B cell (primary cell): ENCODE measurements around the gene OXTR. TPM values are rescaled to one million over a fixed set of nuclear protein-coding genes. Genes with fewer than 3 reads are reported as not detected.

Experiments used
- ATAC-seq: fragments of 200-7000 bp; cut with Tn5 transposase; one replicate; pipeline ENCODE4 v1.10.0; 2021; ENCODE audit warnings: low read depth, mild to moderate bottlenecking, moderate number of reproducible peaks, moderate library complexity
- CTCF ChIA-PET: fragments of 350-600 bp; sonication (Branson Sonifier 250); formaldehyde crosslinking; loops from one replicate; lab custom pipeline; 2021; ENCODE audit warnings: antibody characterized with exemption, inconsistent platforms; lab: Charles Lee
- POLR2A ChIA-PET: fragments of 350-600 bp; sonication (Branson Sonifier 250); formaldehyde crosslinking; loops from one replicate; lab custom pipeline; 2021; ENCODE audit warnings: antibody characterized with exemption; lab: Charles Lee
- DNase-seq: peaks from one replicate; pipeline ENCODE4 v3.0.0; 2013
- H2AFZ ChIP-seq: 2 replicates; pipeline ENCODE4 v1.6.1; 2012; ENCODE audit warnings: mild to moderate bottlenecking, low read depth, low read length; ENCODE audit not compliant: insufficient read depth, poor library complexity, severe bottlenecking
- H3K27ac ChIP-seq, 2 donors: 1 replicate in 1 of 2; 2 replicates in 1 of 2; pipeline ENCODE4 v1.5.1; 2012 to 2013; ENCODE audit warnings: low read length in 2 of 2, mild to moderate bottlenecking in 2 of 2, moderate library complexity in 1 of 2
- H3K27me3 ChIP-seq, 4 experiments: fragments of 200-600 bp in 1 of 4; sonication (generic) in 1 of 4; replicated peaks in 1 of 4; 1 replicate in 2 of 4; 2 replicates in 2 of 4; pipeline versions ENCODE4 v1.6.1 to v1.7.0; 2013 to 2016; ENCODE audit warnings: low read length in 3 of 4, mild to moderate bottlenecking in 2 of 4, mixed read lengths in 1 of 4, moderate library complexity in 1 of 4; ENCODE audit not compliant: insufficient read depth in 4 of 4, control insufficient read depth in 3 of 4; ENCODE audit errors: control extremely low read depth in 1 of 4
- H3K36me3 ChIP-seq, 2 experiments: replicated peaks in 1 of 2; 1 replicate in 1 of 2; 2 replicates in 1 of 2; pipeline versions ENCODE4 v1.6.1 to v1.7.1; 2013; ENCODE audit warnings: low read length in 1 of 2; ENCODE audit not compliant: insufficient read depth in 2 of 2, control insufficient read depth in 1 of 2; ENCODE audit errors: control extremely low read depth in 1 of 2, extremely low read depth in 1 of 2
- H3K4me1 ChIP-seq, 2 donors: fragments of 200-600 bp in 1 of 2; sonication (generic) in 1 of 2; 1 replicate in 1 of 2; 2 replicates in 1 of 2; pipeline versions ENCODE4 v1.5.1 to v1.6.1; 2013 to 2017; ENCODE audit warnings: low read length in 2 of 2; ENCODE audit not compliant: control insufficient read depth in 2 of 2, insufficient read depth in 2 of 2
- H3K4me2 ChIP-seq: replicated peaks from 2 replicates; pipeline ENCODE3; 2012; ENCODE audit warnings: mild to moderate bottlenecking, low read depth, low read length; ENCODE audit not compliant: poor library complexity, severe bottlenecking
- H3K4me3 ChIP-seq, 5 experiments: fragments of 200-600 bp in 1 of 5; sonication (generic) in 1 of 5; 1 replicate in 3 of 5; 2 replicates in 2 of 5; pipeline versions ENCODE4 v1.5.1 to v1.7.0; 2011 to 2016; ENCODE audit warnings: low read length in 4 of 5, mild to moderate bottlenecking in 4 of 5, low read depth in 2 of 5, control low read depth in 1 of 5, moderate library complexity in 1 of 5; ENCODE audit not compliant: insufficient read depth in 1 of 5; ENCODE audit errors: control extremely low read depth in 1 of 5, extremely low read depth in 1 of 5
- H3K79me2 ChIP-seq: fragments of 200-600 bp; sonication (generic); one replicate; pipeline ENCODE4 v1.6.0; 2016; ENCODE audit warnings: low read length; ENCODE audit not compliant: control insufficient read depth, insufficient read depth
- H3K9ac ChIP-seq: fragments of 200-600 bp; sonication (generic); 2 replicates; pipeline ENCODE4 v1.6.1; 2017; ENCODE audit warnings: mild to moderate bottlenecking, low read length, moderate library complexity
- H3K9me3 ChIP-seq, 3 donors: one replicate each; pipeline versions ENCODE4 v1.6.1 to v1.7.1; 2013; ENCODE audit warnings: low read length in 2 of 3; ENCODE audit not compliant: control insufficient read depth in 2 of 3, insufficient read depth in 1 of 3; ENCODE audit errors: control extremely low read depth in 1 of 3
- H4K20me1 ChIP-seq: 2 replicates; pipeline ENCODE4 v1.6.0; 2012; ENCODE audit warnings: mild to moderate bottlenecking, low read length; ENCODE audit not compliant: insufficient read depth, control insufficient read depth, poor library complexity, severe bottlenecking
- H3K27ac Mint-ChIP-seq: one replicate; pipeline ENCODE4 v1.8.0; 2021; ENCODE audit warnings: mixed read lengths
- H3K27me3 Mint-ChIP-seq: one replicate; pipeline ENCODE4 v1.8.0; 2021; ENCODE audit warnings: mixed read lengths
- H3K4me1 Mint-ChIP-seq: one replicate; pipeline ENCODE4 v1.8.0; 2021; ENCODE audit warnings: mixed read lengths
- H3K4me3 Mint-ChIP-seq: one replicate; pipeline ENCODE4 v1.8.0; 2021; ENCODE audit warnings: mixed read lengths
- H3K9me3 Mint-ChIP-seq: one replicate; pipeline ENCODE4 v1.8.0; 2022; ENCODE audit warnings: mixed read lengths; ENCODE audit not compliant: insufficient read depth
- EZH2 ChIP-seq: IDR thresholded peaks from 2 replicates; pipeline ENCODE4 v1.6.1; 2012; ENCODE audit warnings: borderline replicate concordance, low read depth, mild to moderate bottlenecking, moderate library complexity, low read length; ENCODE audit not compliant: insufficient read depth, poor library complexity, severe bottlenecking
- WGBS: methylation state at CpG from one replicate; pipeline ENCODE4 v1.1.5; 2013; ENCODE audit warnings: missing lambda C conversion rate; ENCODE audit not compliant: insufficient coverage; 5-methylcytosine and 5-hydroxymethylcytosine counted together
- intact Hi-C: fragments of 100-400 bp; cut with micrococcal nuclease; formaldehyde crosslinking; loops from one replicate; pipeline ENCODE4 v1.10.0; 2022
- polyA plus RNA-seq: library from polyadenylated mRNA; depleted of rRNA; stranded (reverse); fragments of >200 nt; gene quantifications from 2 replicates; pipeline ENCODE4 v1.2.3, GENCODE V29; 2012
- total RNA-seq, 2 donors: library from RNA; stranded (reverse); fragments of 120-200 nt in 1 of 2; gene quantifications; 1 replicate in 1 of 2; 2 replicates in 1 of 2; pipeline versions ENCODE4 v1.2.3 to v1.2.4, GENCODE V29; 2013 to 2022
- TF ChIP-seq, protein P1 (sequence below): fragments of 200-600 bp; IDR thresholded peaks from one replicate; pipeline ENCODE4 v1.8.0; 2022; ENCODE audit warnings: antibody characterized with exemption, mild to moderate bottlenecking

OXTR gene
- total and polyA plus RNA-seq, 2 donors (not counting 1 experiment from before 2014, with no cell fraction given): 0.13 to 0.17 TPM

DNA sequence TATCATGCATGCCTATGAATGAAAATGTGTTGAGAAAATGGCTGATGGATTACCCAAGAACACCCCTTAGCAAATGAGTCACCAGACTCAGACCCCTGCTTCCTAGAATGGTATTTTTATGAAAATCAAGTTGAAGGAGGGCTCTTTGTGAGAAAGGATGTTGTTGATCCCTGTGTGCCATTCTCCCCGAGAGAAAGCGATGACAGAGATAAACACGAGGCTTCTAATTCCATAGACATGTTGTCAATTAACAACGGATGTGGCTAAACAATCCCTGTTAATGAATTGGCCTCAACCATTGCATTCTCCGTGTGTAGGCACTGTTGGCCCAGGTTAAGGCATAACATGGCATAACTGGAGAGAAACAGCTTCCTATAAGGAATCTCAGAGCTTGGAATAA lies 5.8 kb upstream of the OXTR start:
- Histone ChIP-seq H3K36me3 (no peaks in the 10 kb centered on the region), H3K27me3 (peaks cover 0 to 12% (median 0%) of the 10 kb centered on the region in 4 experiments), H3K9ac (no peak overlapping the region), H4K20me1 (no peaks in the 10 kb centered on the region), H2AFZ (no peak overlapping the region), H3K4me2 (no peak overlapping the region), H3K79me2 (no peaks in the 10 kb centered on the region), H3K9me3 (no peaks in the 10 kb centered on the region), H3K27ac (no peak overlapping the region), H3K4me1 (no peaks in the 10 kb centered on the region), H3K4me3 (no peak overlapping the region)
- H3K9me3 Mint-ChIP-seq: peaks cover 2% of the 10 kb centered on the region
- no peak for DNase-seq
- TF ChIP-seq, protein P1, sequence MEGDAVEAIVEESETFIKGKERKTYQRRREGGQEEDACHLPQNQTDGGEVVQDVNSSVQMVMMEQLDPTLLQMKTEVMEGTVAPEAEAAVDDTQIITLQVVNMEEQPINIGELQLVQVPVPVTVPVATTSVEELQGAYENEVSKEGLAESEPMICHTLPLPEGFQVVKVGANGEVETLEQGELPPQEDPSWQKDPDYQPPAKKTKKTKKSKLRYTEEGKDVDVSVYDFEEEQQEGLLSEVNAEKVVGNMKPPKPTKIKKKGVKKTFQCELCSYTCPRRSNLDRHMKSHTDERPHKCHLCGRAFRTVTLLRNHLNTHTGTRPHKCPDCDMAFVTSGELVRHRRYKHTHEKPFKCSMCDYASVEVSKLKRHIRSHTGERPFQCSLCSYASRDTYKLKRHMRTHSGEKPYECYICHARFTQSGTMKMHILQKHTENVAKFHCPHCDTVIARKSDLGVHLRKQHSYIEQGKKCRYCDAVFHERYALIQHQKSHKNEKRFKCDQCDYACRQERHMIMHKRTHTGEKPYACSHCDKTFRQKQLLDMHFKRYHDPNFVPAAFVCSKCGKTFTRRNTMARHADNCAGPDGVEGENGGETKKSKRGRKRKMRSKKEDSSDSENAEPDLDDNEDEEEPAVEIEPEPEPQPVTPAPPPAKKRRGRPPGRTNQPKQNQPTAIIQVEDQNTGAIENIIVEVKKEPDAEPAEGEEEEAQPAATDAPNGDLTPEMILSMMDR: no peak
- no peak for TF ChIP-seq EZH2
- 90% methylated on average over 5 of the region's 5 CpGs for WGBS
- intact Hi-C loops: no loop called here
- ChIA-PET POLR2A (no interaction called here), CTCF (no interaction called here)
- ATAC-seq: no peak
- no peak overlapping the region for H3K4me3 Mint-ChIP-seq
- H3K4me1 Mint-ChIP-seq: peaks cover 3% of the 10 kb centered on the region
- no peak overlapping the region for H3K27ac Mint-ChIP-seq
- H3K27me3 Mint-ChIP-seq: peaks cover 21% of the 10 kb centered on the region

DNA sequence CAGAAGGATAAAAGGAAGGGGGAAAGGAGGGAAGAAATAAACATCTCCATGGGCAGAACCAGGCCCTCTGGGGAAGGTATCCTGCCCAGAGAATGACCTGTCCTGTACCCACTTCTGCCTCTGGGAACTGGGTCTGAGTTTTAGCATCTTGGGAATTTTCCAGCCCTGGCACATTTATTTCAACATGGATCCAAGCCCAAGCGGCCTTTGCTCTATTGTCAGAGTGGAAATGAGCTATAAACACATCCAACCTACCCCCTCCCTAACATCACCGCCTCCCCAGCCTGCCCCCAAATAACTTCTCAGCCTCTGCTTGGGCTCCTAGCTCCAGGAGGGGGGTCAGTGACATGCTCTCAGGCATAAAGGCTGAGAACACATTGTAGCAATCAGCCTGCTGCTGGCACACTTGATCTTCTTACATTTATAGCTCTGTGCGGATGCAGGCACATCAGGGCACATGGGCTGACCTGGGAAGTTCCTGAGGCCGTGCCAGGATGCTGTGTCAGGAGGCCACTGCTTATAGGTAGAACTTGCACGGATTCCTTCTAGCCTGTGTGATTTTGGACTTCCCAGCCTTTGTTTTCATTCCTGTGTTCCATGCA lies 4.6 kb upstream of the OXTR start:
- CTCF ChIA-PET: no interaction called here
- TF ChIP-seq, protein P1: no peak
- TF ChIP-seq EZH2: no peak
- Mint-ChIP-seq H3K4me1 (peaks cover 10% of the 10 kb centered on the region), H3K27me3 (peaks cover 32% of the 10 kb centered on the region), H3K27ac (no peak overlapping the region), H3K4me3 (no peak overlapping the region), H3K9me3 (peaks cover 2% of the 10 kb centered on the region)
- Histone ChIP-seq H3K27me3 (peaks cover 0 to 23% (median 5%) of the 10 kb centered on the region in 4 experiments), H3K9me3 (no peaks in the 10 kb centered on the region), H4K20me1 (no peaks in the 10 kb centered on the region), H3K4me2 (no peak overlapping the region), H2AFZ (no peak overlapping the region), H3K27ac (no peak overlapping the region), H3K79me2 (no peaks in the 10 kb centered on the region), H3K4me3 (no peak overlapping the region), H3K9ac (no peak overlapping the region), H3K4me1 (peaks cover 7 to 8% of the 10 kb centered on the region in 2 donors), H3K36me3 (no peaks in the 10 kb centered on the region)
- intact Hi-C loops: no loop called here
- POLR2A ChIA-PET: no interaction called here
- DNase-seq: no peak
- no peak for ATAC-seq
- 100% methylated on average over 3 of the region's 5 CpGs for WGBS
